A673 (cell line): ENCODE measurements around the gene DHRS3. TPM values are rescaled to one million over a fixed set of nuclear protein-coding genes. Genes with fewer than 3 reads are reported as not detected.

Source experiments
- BruUV-seq: library from RNA; stranded (reverse); fragments of 400-500 nt; replicated peaks from 2 replicates; lab custom pipeline; 2021; lab: Mats Ljungman, UMichigan
- CTCF ChIA-PET: fragments of 300-600 bp; sonication (Branson Sonifier 250); formaldehyde crosslinking; loops from one replicate; lab custom pipeline; 2022; ENCODE audit warnings: antibody characterized with exemption; lab: Charles Lee
- POLR2A ChIA-PET: fragments of 300-600 bp; sonication (Branson Sonifier 250); formaldehyde crosslinking; loops from one replicate; lab custom pipeline; 2022; ENCODE audit warnings: antibody characterized with exemption; ENCODE audit not compliant: low non-redundant PET; lab: Charles Lee
- DNase-seq: peaks from one replicate; pipeline ENCODE4 v3.0.0-alpha.2; 2015; ENCODE audit warnings: low spot score
- H3K27ac ChIP-seq: fragments of 200-600 bp; sonication (generic); 2 replicates; pipeline ENCODE4 v1.5.1; 2016; ENCODE audit warnings: mixed run types, low read depth, mild to moderate bottlenecking, mixed read lengths, antibody characterized with exemption, low read length; ENCODE audit not compliant: poor library complexity, severe bottlenecking
- H3K27me3 ChIP-seq: fragments of 200-600 bp; sonication (generic); replicated peaks from 2 replicates; pipeline ENCODE4 v1.6.1; 2017; ENCODE audit warnings: mixed run types, low read depth, mild to moderate bottlenecking, mixed read lengths, antibody characterized with exemption, low read length; ENCODE audit not compliant: insufficient read depth, poor library complexity
- H3K36me3 ChIP-seq: fragments of 200-600 bp; sonication (generic); 2 replicates; pipeline ENCODE4 v1.6.1; 2016; ENCODE audit warnings: mixed run types, mild to moderate bottlenecking, mixed read lengths, antibody characterized with exemption, low read length; ENCODE audit not compliant: insufficient read depth, poor library complexity, severe bottlenecking
- H3K4me1 ChIP-seq: fragments of 200-600 bp; sonication (generic); 2 replicates; pipeline ENCODE4 v1.6.1; 2017; ENCODE audit warnings: mixed run types, mild to moderate bottlenecking, mixed read lengths, antibody characterized with exemption, low read length; ENCODE audit not compliant: insufficient read depth, poor library complexity, severe bottlenecking
- H3K4me3 ChIP-seq: fragments of 200-600 bp; sonication (generic); 2 replicates; pipeline ENCODE4 v1.5.1; 2016; ENCODE audit warnings: low read depth, mixed run types, mild to moderate bottlenecking, mixed read lengths, low read length; ENCODE audit not compliant: poor library complexity, severe bottlenecking
- H3K9me3 ChIP-seq: fragments of 200-600 bp; sonication (generic); 2 replicates; pipeline ENCODE4 v1.6.1; 2016; ENCODE audit warnings: mixed run types, low read depth, mild to moderate bottlenecking, mixed read lengths, antibody characterized with exemption, low read length; ENCODE audit not compliant: poor library complexity, severe bottlenecking
- EZH2 ChIP-seq: fragments of 200-600 bp; sonication (generic); IDR thresholded peaks from 2 replicates; pipeline ENCODE4 v1.6.1; 2017; ENCODE audit warnings: borderline replicate concordance, low read depth, mild to moderate bottlenecking, mixed read lengths, antibody characterized with exemption, low read length; ENCODE audit not compliant: poor library complexity, severe bottlenecking
- intact Hi-C: fragments of 100-400 bp; cut with micrococcal nuclease; formaldehyde crosslinking; loops from one replicate; pipeline ENCODE4 v1.10.0; 2022; ENCODE audit not compliant: unreplicated experiment
- total RNA-seq: library from RNA; stranded (reverse); gene quantifications from 2 replicates; pipeline ENCODE4 v1.2.3, GENCODE V29; 2021
- TF ChIP-seq, protein P1 (sequence below): fragments of 300-800, 200-600 bp; sonication (generic); conservative IDR thresholded peaks from 2 replicates; pipeline ENCODE4 v1.5.1; 2017; ENCODE audit warnings: low read depth, mild to moderate bottlenecking, antibody characterized with exemption, low read length, moderate library complexity, mixed read lengths

Gene DHRS3
- total RNA-seq, 1 experiment from 2014 or later, result 2.4 TPM

GRCh38 chr1:12594966-12595756 lies 22.8 kb downstream of the DHRS3 start:
- H3K9me3 ChIP-seq, result no peaks in the 10 kb centered on the region
- H3K27ac ChIP-seq, result no peak overlapping the region
- no peaks in the 10 kb centered on the region for H3K4me1 ChIP-seq
- H3K27me3 ChIP-seq, result no peaks in the 10 kb centered on the region
- no peak for DNase-seq
- no peaks in the 10 kb centered on the region for H3K36me3 ChIP-seq
- CTCF ChIA-PET, result no interaction called here
- BruUV-seq, result no TSS peak
- no peak for TF ChIP-seq EZH2
- TF ChIP-seq, protein P1, sequence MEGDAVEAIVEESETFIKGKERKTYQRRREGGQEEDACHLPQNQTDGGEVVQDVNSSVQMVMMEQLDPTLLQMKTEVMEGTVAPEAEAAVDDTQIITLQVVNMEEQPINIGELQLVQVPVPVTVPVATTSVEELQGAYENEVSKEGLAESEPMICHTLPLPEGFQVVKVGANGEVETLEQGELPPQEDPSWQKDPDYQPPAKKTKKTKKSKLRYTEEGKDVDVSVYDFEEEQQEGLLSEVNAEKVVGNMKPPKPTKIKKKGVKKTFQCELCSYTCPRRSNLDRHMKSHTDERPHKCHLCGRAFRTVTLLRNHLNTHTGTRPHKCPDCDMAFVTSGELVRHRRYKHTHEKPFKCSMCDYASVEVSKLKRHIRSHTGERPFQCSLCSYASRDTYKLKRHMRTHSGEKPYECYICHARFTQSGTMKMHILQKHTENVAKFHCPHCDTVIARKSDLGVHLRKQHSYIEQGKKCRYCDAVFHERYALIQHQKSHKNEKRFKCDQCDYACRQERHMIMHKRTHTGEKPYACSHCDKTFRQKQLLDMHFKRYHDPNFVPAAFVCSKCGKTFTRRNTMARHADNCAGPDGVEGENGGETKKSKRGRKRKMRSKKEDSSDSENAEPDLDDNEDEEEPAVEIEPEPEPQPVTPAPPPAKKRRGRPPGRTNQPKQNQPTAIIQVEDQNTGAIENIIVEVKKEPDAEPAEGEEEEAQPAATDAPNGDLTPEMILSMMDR, result no peak
- no peak overlapping the region for H3K4me3 ChIP-seq
- intact Hi-C loops, result no loop called here
- POLR2A ChIA-PET, result no interaction called here

- no peak for DNase-seq
- POLR2A ChIA-PET, result no interaction called here
- Histone ChIP-seq H3K36me3 (no peaks in the 10 kb centered on the region), H3K27ac (no peak overlapping the region), H3K4me1 (no peaks in the 10 kb centered on the region), H3K4me3 (no peak overlapping the region), H3K9me3 (no peaks in the 10 kb centered on the region), H3K27me3 (no peaks in the 10 kb centered on the region)
- intact Hi-C loops, result no loop called here
- CTCF ChIA-PET, result no interaction called here
- no TSS peak for BruUV-seq
- TF ChIP-seq, protein P1, result no peak
- TF ChIP-seq EZH2, result no peak
Measured at GRCh38 chr1:12594490-12594889, 23.5 kb downstream of the DHRS3 start.

- CTCF ChIA-PET, result no interaction called here
- no peaks in the 10 kb centered on the region for H3K27me3 ChIP-seq
- DNase-seq, result no peak
- POLR2A ChIA-PET, result no interaction called here
- BruUV-seq, result no TSS peak
- no peaks in the 10 kb centered on the region for H3K36me3 ChIP-seq
- H3K27ac ChIP-seq, result no peak overlapping the region
- TF ChIP-seq, protein P1, result no peak
- TF ChIP-seq EZH2, result no peak
- H3K4me3 ChIP-seq, result no peak overlapping the region
- no peaks in the 10 kb centered on the region for H3K4me1 ChIP-seq
- intact Hi-C loops, result no loop called here
- H3K9me3 ChIP-seq, result no peaks in the 10 kb centered on the region
Measured at GRCh38 chr1:12593621-12594066, 24.4 kb downstream of the DHRS3 start.
